Bone marrow (tissue), 2 donors: ENCODE results near the gene GARRE1.
"Not testable (repeated sequence)": the region's sequence is repeated elsewhere in the genome, so short reads cannot be mapped to it uniquely, and the experiment has no call there.

Source experiments
- DNase-seq, 2 donors: peaks; one replicate each; lab custom pipeline; 2025; lab: John Stamatoyannopoulos, UW

The GARRE1 gene

GRCh38 chr19:34257559-34257924, 3.2 kb downstream of the GARRE1 start:
- no peak for DNase-seq

GRCh38 chr19:34259367-34260095, 5.2 kb downstream of the GARRE1 start:
- no peak for DNase-seq

- DNase-seq, result no peak
Observed at GRCh38 chr19:34260771-34261173, 6.4 kb downstream of the GARRE1 start.

- no peak for DNase-seq
Observed at GRCh38 chr19:34261334-34262109, 7.2 kb downstream of the GARRE1 start.

GRCh38 chr19:34263745-34264237, 9.4 kb downstream of the GARRE1 start:
- DNase-seq, result no peak

GRCh38 chr19:34265221-34265650, 10.9 kb downstream of the GARRE1 start:
- no peak for DNase-seq

GRCh38 chr19:34269081-34269480, 14.7 kb downstream of the GARRE1 start:
- DNase-seq, result no peak

GRCh38 chr19:34269489-34269888, 15.1 kb downstream of the GARRE1 start:
- no peak for DNase-seq

- DNase-seq, result peak in 1 of 2 donors; percentile 18
Observed at GRCh38 chr19:34269968-34270621, 15.7 kb downstream of the GARRE1 start.

GRCh38 chr19:34273121-34273520, 18.8 kb downstream of the GARRE1 start:
- no peak for DNase-seq

- no peak for DNase-seq
Observed at GRCh38 chr19:34274284-34274826, 20.0 kb downstream of the GARRE1 start.

GRCh38 chr19:34274827-34275625, 20.7 kb downstream of the GARRE1 start:
- no peak for DNase-seq

GRCh38 chr19:34275705-34276104, 21.4 kb downstream of the GARRE1 start:
- DNase-seq, result no peak

GRCh38 chr19:34276614-34277013, 22.3 kb downstream of the GARRE1 start:
- no peak for DNase-seq

- no peak for DNase-seq
Observed at GRCh38 chr19:34277244-34277643, 22.9 kb downstream of the GARRE1 start.

GRCh38 chr19:34278783-34279182, 24.4 kb downstream of the GARRE1 start:
- DNase-seq, result no peak

GRCh38 chr19:34281444-34281843, 27.1 kb downstream of the GARRE1 start:
- not testable (repeated sequence) for DNase-seq

- DNase-seq, result no peak
Observed at GRCh38 chr19:34282611-34283519, 28.5 kb downstream of the GARRE1 start.

- no peak for DNase-seq
Observed at GRCh38 chr19:34284505-34284904, 30.2 kb downstream of the GARRE1 start.

- no peak for DNase-seq
Observed at GRCh38 chr19:34287662-34288140, 33.3 kb downstream of the GARRE1 start.
